HepG2 (cell line): ENCODE data around the gene FAM219A. TPM values are rescaled to one million over a fixed set of nuclear protein-coding genes. Genes with fewer than 3 reads are reported as not detected.

Experiments used
- ATAC-seq: fragments of 200-7000 bp; cut with Tn5 transposase; 3 replicates; pipeline ENCODE4 v1.9.1; 2020; ENCODE audit warnings: mild to moderate bottlenecking, moderate library complexity
- BruUV-seq: library from RNA; stranded (reverse); fragments of 400-500 nt; replicated peaks from 2 replicates; lab custom pipeline; 2021; lab: Mats Ljungman, UMichigan
- CTCF ChIA-PET: fragments of 300-600 bp; formaldehyde crosslinking; extraction: SDS; loops from one replicate; lab custom pipeline; 2021; ENCODE audit warnings: low total read pairs, inconsistent platforms, low intra/inter-chr PET ratio; lab: Yijun Ruan, JAX
- POLR2A ChIA-PET: fragments of 350-600 bp; sonication (Branson Sonifier 250); formaldehyde crosslinking; loops from one replicate; lab custom pipeline; 2020; ENCODE audit warnings: antibody characterized with exemption, inconsistent platforms; lab: Yijun Ruan, JAX
- DNase-seq: peaks from one replicate; pipeline ENCODE4 v3.0.0-alpha.2; 2015; ENCODE audit warnings: low spot score
- FAIRE-seq: peaks from 3 replicates; lab custom pipeline; 2011; peaks lifted over from hg19 to GRCh38; lab: Jason Lieb, UNC
- H2AFZ ChIP-seq: one replicate; pipeline ENCODE4 v1.6.1; 2011; ENCODE audit warnings: low read length, inconsistent platforms
- H3K27ac ChIP-seq: fragments of 300-600 bp; 3 replicates; pipeline ENCODE4 v1.8.0; 2011; ENCODE audit warnings: mixed run types, mild to moderate bottlenecking, mixed read lengths, low read length, inconsistent platforms; ENCODE audit not compliant: insufficient read depth; ENCODE audit errors: extremely low read length
- H3K27me3 ChIP-seq, 2 experiments: fragments of 200-600 bp in 1 of 2; 2 replicates in 1 of 2; 3 replicates in 1 of 2; pipeline versions ENCODE4 v1.6.0 to v1.8.0; 2011; ENCODE audit warnings: low read length in 2 of 2, mild to moderate bottlenecking in 2 of 2, moderate library complexity in 2 of 2, inconsistent platforms in 1 of 2; ENCODE audit not compliant: insufficient read depth in 2 of 2, control insufficient read depth in 1 of 2
- H3K36me3 ChIP-seq, 2 experiments: fragments of 200-600 bp in 1 of 2; replicated peaks in 1 of 2; 2 replicates in 1 of 2; 3 replicates in 1 of 2; pipeline versions ENCODE4 v1.5.1 to v1.8.0; 2011; ENCODE audit warnings: low read length in 2 of 2, inconsistent platforms in 1 of 2; ENCODE audit not compliant: insufficient read depth in 2 of 2, control insufficient read depth in 1 of 2
- H3K4me1 ChIP-seq: 2 replicates; pipeline ENCODE4 v1.5.1; 2012; ENCODE audit warnings: low read length, inconsistent platforms; ENCODE audit not compliant: insufficient read depth
- H3K4me2 ChIP-seq: 2 replicates; pipeline ENCODE4 v1.6.0; 2011; ENCODE audit warnings: low read depth, low read length, inconsistent platforms
- H3K4me3 ChIP-seq, 3 experiments: fragments of 200-600 bp in 1 of 3; sonication (generic), shearing (Covaris generic) in 1 of 3; replicated peaks in 1 of 3; 2 replicates each; pipeline ENCODE4 v1.5.1; 2011 to 2016; ENCODE audit warnings: low read length in 3 of 3, inconsistent platforms in 2 of 3, low read depth in 2 of 3, mild to moderate bottlenecking in 2 of 3, control low read depth in 1 of 3, mixed read lengths in 1 of 3; ENCODE audit not compliant: insufficient read depth in 1 of 3
- H3K79me2 ChIP-seq: one replicate; pipeline ENCODE4 v1.6.1; 2011; ENCODE audit warnings: low read length, inconsistent platforms; ENCODE audit not compliant: insufficient read depth
- H3K9ac ChIP-seq: 2 replicates; pipeline ENCODE4 v1.6.0; 2011; ENCODE audit warnings: mild to moderate bottlenecking, low read depth, low read length, inconsistent platforms; ENCODE audit not compliant: insufficient read depth
- H3K9me3 ChIP-seq: 2 replicates; pipeline ENCODE4 v1.5.1; 2012; ENCODE audit warnings: mild to moderate bottlenecking, low read length
- H4K20me1 ChIP-seq: 2 replicates; pipeline ENCODE4 v1.6.0; 2011; ENCODE audit warnings: inconsistent platforms, mild to moderate bottlenecking, low read length, moderate library complexity; ENCODE audit not compliant: insufficient read depth
- GATAD1 ChIP-seq: IDR thresholded peaks from 2 replicates; pipeline ENCODE4 v1.6.1; 2016; ENCODE audit warnings: missing genetic modification reagents, missing compliant biosample characterization
- MAFK ChIP-seq, 2 experiments: IDR thresholded peaks in 1 of 2; conservative IDR thresholded peaks in 1 of 2; 2 replicates each; pipeline ENCODE4 v1.6.1; 2011; ENCODE audit warnings: improper control_type of control experiment in 2 of 2, low read length in 2 of 2
- NFE2L2 ChIP-seq: fragments of 150-350 bp; IDR thresholded peaks from 2 replicates; pipeline ENCODE4 v1.6.1; 2014; ENCODE audit warnings: low read length
- POLR2G ChIP-seq: fragments of 200-400 bp; formaldehyde crosslinking; IDR thresholded peaks from 2 replicates; pipeline ENCODE4 v1.6.1; 2018; ENCODE audit warnings: mild to moderate bottlenecking, low read depth, low read length, moderate library complexity
- RARA ChIP-seq: IDR thresholded peaks from 2 replicates; pipeline ENCODE4 v1.6.1; 2016; ENCODE audit warnings: missing genetic modification reagents, missing compliant biosample characterization
- ZNF724P ChIP-seq: sonication (generic); formaldehyde crosslinking; IDR thresholded peaks from 2 replicates; pipeline ENCODE4 v1.8.0; 2022; ENCODE audit warnings: missing genetic modification reagents, borderline replicate concordance
- WGBS: methylation state at CpG from one replicate; pipeline ENCODE4 v1.1.6; 2017; ENCODE audit warnings: low lambda C conversion rate; 5-methylcytosine and 5-hydroxymethylcytosine counted together
- in situ Hi-C: cut with HindIII; loops from 2 replicates; pipeline ENCODE4 v1.10.0; 2017; ENCODE audit warnings: low pct_unique_long_range_greater_than_20kb; ENCODE audit not compliant: extremely low pct_ligation_motif_present
- intact Hi-C: fragments of 100-400 bp; cut with micrococcal nuclease; formaldehyde crosslinking; loops from one replicate; pipeline ENCODE4 v1.10.0; 2022; ENCODE audit not compliant: unreplicated experiment
- polyA plus RNA-seq, 8 experiments: library from polyadenylated mRNA; depleted of rRNA in 3 of 8; stranded (reverse) in 7 of 8; unstranded in 1 of 8; fragments of >200 nt; fragmentation: Illumina TruSeq in 4 of 8; extraction: Trizol in 4 of 8; gene quantifications; 2 replicates each; pipeline versions ENCODE4 v1.2.1 to v1.2.3, GENCODE V29; 2011 to 2016; ENCODE audit warnings: low read depth in 4 of 8, missing spikeins in 1 of 8, mixed read lengths in 1 of 8; ENCODE audit not compliant: insufficient read depth in 1 of 8
- total RNA-seq, 5 experiments: library from RNA; depleted of rRNA; stranded (reverse); fragments of >200 nt; fragmentation: Illumina TruSeq; extraction: Trizol; gene quantifications; 2 replicates each; pipeline ENCODE4 v1.2.3, GENCODE V29; 2016; ENCODE audit warnings: low read depth in 1 of 5

Gene FAM219A
- total and polyA plus RNA-seq, 2 of the 13 experiments (the other 11 are each of a cell fraction or from before 2014, with no cell fraction given) = 3.9 to 6.4 TPM

- ATAC-seq (no peak), FAIRE-seq (no peak), DNase-seq (no peak)
- WGBS = 57% methylated on average over 4 of the region's 4 CpGs
- CTCF ChIA-PET = no interaction called here
- POLR2A ChIA-PET = interaction anchor here (1.2 kb wide), 1 partner anchor 10 kb away, joined by 4 read pairs; the partner anchor contains the start of gene MYORG
- Histone ChIP-seq H3K27ac (no peak overlapping the region), H3K36me3 (no peaks in the 10 kb centered on the region), H3K79me2 (no peaks in the 10 kb centered on the region), H3K9me3 (no peaks in the 10 kb centered on the region), H3K4me3 (no peak overlapping the region), H3K4me1 (peaks cover 18% of the 10 kb centered on the region), H2AFZ (no peak overlapping the region), H3K27me3 (no peaks in the 10 kb centered on the region), H3K9ac (no peak overlapping the region), H3K4me2 (no peak overlapping the region), H4K20me1 (no peaks in the 10 kb centered on the region)
- intact Hi-C loops = no loop called here
- in situ Hi-C loops = no loop called here
- no peak for TF ChIP-seq ZNF724P
- TF ChIP-seq NFE2L2 = peak; percentile 76
- no peak for TF ChIP-seq GATAD1
- TF ChIP-seq MAFK (conservative IDR thresholded peaks at IDR 0.05 in 1 of 2, IDR thresholded peaks at IDR 0.05 in 1 of 2; ENCODE audit: low read length in 2 of 2) = 0 out of 4 replicates have a peak, but pooled peaks of 1 of the 2 experiments have one; percentile 16
- BruUV-seq = no TSS peak
Observed at GRCh38 chr9:34387239-34387638, 71.1 kb downstream of the FAM219A start.

GRCh38 chr9:34386656-34387055, 71.7 kb downstream of the FAM219A start:
- Histone ChIP-seq H3K9me3 (no peaks in the 10 kb centered on the region), H3K4me1 (peaks cover 19% of the 10 kb centered on the region), H3K4me2 (no peak overlapping the region), H3K36me3 (no peaks in the 10 kb centered on the region), H3K9ac (no peak overlapping the region), H3K27ac (no peak overlapping the region), H4K20me1 (no peaks in the 10 kb centered on the region), H2AFZ (no peak overlapping the region), H3K4me3 (no peak overlapping the region), H3K27me3 (no peaks in the 10 kb centered on the region), H3K79me2 (no peaks in the 10 kb centered on the region)
- in situ Hi-C loops = no loop called here
- DNase-seq (no peak), FAIRE-seq (no peak), ATAC-seq (no peak)
- intact Hi-C loops = no loop called here
- TF ChIP-seq RARA (CRISPR knock-in tag) (peak; percentile 44; the same call in 1 of the 2 replicates), POLR2G (no peak)
- no TSS peak for BruUV-seq
- POLR2A ChIA-PET = interaction anchor here (1.2 kb wide), 1 partner anchor 10 kb away, joined by 4 read pairs; the partner anchor contains the start of gene MYORG
- CTCF ChIA-PET = no interaction called here
- 87% methylated on average over 3 of the region's 3 CpGs for WGBS
